Tibial artery (tissue), 4 donors: ENCODE data around the gene MACROD2.

Experiments
- DNase-seq, 2 donors: peaks; one replicate each; pipeline ENCODE4 v3.0.0-alpha.2; 2019
- H3K27ac ChIP-seq, 2 donors: fragments of 200-600 bp; sonication (generic) in 1 of 2; 1 replicate in 1 of 2; 2 replicates in 1 of 2; pipeline ENCODE4 v1.5.1; 2018 to 2019; ENCODE audit warnings: mild to moderate bottlenecking in 1 of 2
- H3K27me3 ChIP-seq, 2 donors: fragments of 200-600 bp; sonication (generic) in 1 of 2; one replicate each; pipeline versions ENCODE4 v1.5.1 to v1.6.0; 2016 to 2019
- H3K36me3 ChIP-seq, 3 donors: fragments of 200-600 bp; sonication (generic) in 2 of 3; one replicate each; pipeline ENCODE4 v1.5.1; 2016 to 2019; ENCODE audit warnings: mild to moderate bottlenecking in 2 of 3
- H3K4me1 ChIP-seq, 4 donors: fragments of 200-600 bp; sonication (generic) in 2 of 4; 1 replicate in 3 of 4; 2 replicates in 1 of 4; pipeline ENCODE4 v1.5.1; 2016 to 2019
- H3K4me3 ChIP-seq, 2 donors: fragments of 200-600 bp; sonication (generic) in 1 of 2; 1 replicate in 1 of 2; 2 replicates in 1 of 2; pipeline ENCODE4 v1.5.1; 2018 to 2019; ENCODE audit warnings: mild to moderate bottlenecking in 2 of 2
- H3K9me3 ChIP-seq, 3 donors: fragments of 200-600 bp; sonication (generic) in 1 of 3; one replicate each; pipeline ENCODE4 v1.5.1; 2016 to 2019
- intact Hi-C: fragments of 100-400 bp; cut with DNase I; formaldehyde crosslinking; loops from one replicate; pipeline ENCODE4 v1.15.0; 2023; ENCODE audit warnings: low total_unique reads
- TF ChIP-seq, protein P1 (sequence below), 2 experiments: fragments of 200-600 bp in 1 of 2; fragments of 450-650 bp in 1 of 2; IDR thresholded peaks; one replicate each; pipeline ENCODE4 v1.5.1; 2017 to 2019; ENCODE audit warnings: antibody characterized with exemption in 2 of 2, mild to moderate bottlenecking in 1 of 2, moderate library complexity in 1 of 2

The MACROD2 gene

GRCh38 chr20:15056246-15056645 is 1060.9 kb downstream of the MACROD2 start:
- no peak overlapping the region for H3K4me3 ChIP-seq
- H3K27me3 ChIP-seq: no peaks in the 10 kb centered on the region
- H3K36me3 ChIP-seq: no peaks in the 10 kb centered on the region
- H3K4me1 ChIP-seq: no peaks in the 10 kb centered on the region
- TF ChIP-seq, protein P1, sequence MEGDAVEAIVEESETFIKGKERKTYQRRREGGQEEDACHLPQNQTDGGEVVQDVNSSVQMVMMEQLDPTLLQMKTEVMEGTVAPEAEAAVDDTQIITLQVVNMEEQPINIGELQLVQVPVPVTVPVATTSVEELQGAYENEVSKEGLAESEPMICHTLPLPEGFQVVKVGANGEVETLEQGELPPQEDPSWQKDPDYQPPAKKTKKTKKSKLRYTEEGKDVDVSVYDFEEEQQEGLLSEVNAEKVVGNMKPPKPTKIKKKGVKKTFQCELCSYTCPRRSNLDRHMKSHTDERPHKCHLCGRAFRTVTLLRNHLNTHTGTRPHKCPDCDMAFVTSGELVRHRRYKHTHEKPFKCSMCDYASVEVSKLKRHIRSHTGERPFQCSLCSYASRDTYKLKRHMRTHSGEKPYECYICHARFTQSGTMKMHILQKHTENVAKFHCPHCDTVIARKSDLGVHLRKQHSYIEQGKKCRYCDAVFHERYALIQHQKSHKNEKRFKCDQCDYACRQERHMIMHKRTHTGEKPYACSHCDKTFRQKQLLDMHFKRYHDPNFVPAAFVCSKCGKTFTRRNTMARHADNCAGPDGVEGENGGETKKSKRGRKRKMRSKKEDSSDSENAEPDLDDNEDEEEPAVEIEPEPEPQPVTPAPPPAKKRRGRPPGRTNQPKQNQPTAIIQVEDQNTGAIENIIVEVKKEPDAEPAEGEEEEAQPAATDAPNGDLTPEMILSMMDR (IDR thresholded peaks at IDR 0.05): no peak
- intact Hi-C loops: no loop called here
- no peak for DNase-seq
- peaks cover 0 to 6% (median 0%) of the 10 kb centered on the region in 3 donors for H3K9me3 ChIP-seq
- no peak overlapping the region for H3K27ac ChIP-seq

GRCh38 chr20:15058841-15059240 is 1063.5 kb downstream of the MACROD2 start:
- TF ChIP-seq, protein P1 (IDR thresholded peaks at IDR 0.05): no peak
- no peaks in the 10 kb centered on the region for H3K4me1 ChIP-seq

DNA sequence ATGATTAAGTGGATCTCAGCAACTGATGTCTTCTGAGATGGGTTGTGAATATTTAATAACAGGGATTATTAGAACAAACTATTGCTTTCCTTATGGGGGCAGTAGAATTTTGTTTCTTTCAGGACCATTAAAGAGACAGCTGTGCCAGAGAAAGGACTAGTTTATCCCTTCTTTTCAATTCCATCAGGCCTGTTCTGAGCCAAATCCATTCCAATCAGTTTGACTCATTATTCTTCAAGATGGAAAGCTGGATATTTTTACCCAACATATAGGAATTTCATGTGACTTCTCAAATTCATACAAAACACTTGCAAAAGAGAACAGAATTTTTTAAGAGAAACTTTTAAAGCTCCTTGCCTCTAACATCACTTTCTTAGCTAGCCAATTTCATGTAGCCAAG is 1064.1 kb downstream of the MACROD2 start:
- DNase-seq: no peak
- TF ChIP-seq, protein P1 (IDR thresholded peaks at IDR 0.05): no peak

More at GRCh38 chr20:15058841-15059240, 1063.5 kb downstream of the MACROD2 start:
- Histone ChIP-seq H3K4me3 (no peak overlapping the region), H3K36me3 (no peaks in the 10 kb centered on the region), H3K27me3 (no peaks in the 10 kb centered on the region), H3K9me3 (no peaks in the 10 kb centered on the region), H3K27ac (no peak overlapping the region)
- DNase-seq: no peak
- intact Hi-C loops: no loop called here

GRCh38 chr20:15060265-15061060 is 1065.1 kb downstream of the MACROD2 start:
- TF ChIP-seq, protein P1 (IDR thresholded peaks at IDR 0.05): no peak
- H3K27me3 ChIP-seq: no peaks in the 10 kb centered on the region
- no peaks in the 10 kb centered on the region for H3K9me3 ChIP-seq

More for the DNA sequence above, 1064.1 kb downstream of the MACROD2 start:
- H3K4me1 ChIP-seq: no peaks in the 10 kb centered on the region
- H3K27me3 ChIP-seq: no peaks in the 10 kb centered on the region
- H3K9me3 ChIP-seq: no peaks in the 10 kb centered on the region
- H3K36me3 ChIP-seq: no peaks in the 10 kb centered on the region
- intact Hi-C loops: no loop called here
- no peak overlapping the region for H3K27ac ChIP-seq
- no peak overlapping the region for H3K4me3 ChIP-seq

DNA sequence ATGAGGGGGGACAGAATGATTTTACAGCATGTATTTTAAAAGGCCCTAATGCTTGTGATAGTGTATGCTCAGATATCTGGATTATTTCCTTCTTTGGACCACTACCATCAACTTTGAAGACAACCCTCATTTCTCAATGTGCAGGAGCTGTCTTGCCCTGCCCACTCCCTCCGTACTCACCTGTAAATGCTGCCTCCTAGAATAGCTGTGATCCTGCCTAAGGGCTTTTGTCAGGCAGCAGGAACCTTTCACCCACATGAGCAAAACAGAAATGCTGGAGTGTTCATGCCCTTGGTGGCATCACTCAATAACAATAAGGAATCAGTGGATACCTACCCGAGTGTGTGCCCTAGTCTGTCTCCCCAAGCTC is 1065.7 kb downstream of the MACROD2 start:
- no peaks in the 10 kb centered on the region for H3K27me3 ChIP-seq
- H3K36me3 ChIP-seq: no peaks in the 10 kb centered on the region
- no peaks in the 10 kb centered on the region for H3K4me1 ChIP-seq
- intact Hi-C loops: no loop called here
- no peak for DNase-seq
- no peaks in the 10 kb centered on the region for H3K9me3 ChIP-seq
- no peak overlapping the region for H3K4me3 ChIP-seq
- TF ChIP-seq, protein P1 (IDR thresholded peaks at IDR 0.05): no peak
- no peak overlapping the region for H3K27ac ChIP-seq

More at GRCh38 chr20:15060265-15061060, 1065.1 kb downstream of the MACROD2 start:
- intact Hi-C loops: no loop called here
- Histone ChIP-seq H3K27ac (no peak overlapping the region), H3K4me3 (no peak overlapping the region), H3K4me1 (no peaks in the 10 kb centered on the region), H3K36me3 (no peaks in the 10 kb centered on the region)
- DNase-seq: no peak
